NCI-H446 treated with DMSO at 0.1 percent for 48 hours (cell line): ENCODE measurements around the gene HMGXB4.

Experiments
- DNase-seq: peaks from one replicate; lab custom pipeline; 2025; lab: John Stamatoyannopoulos, UW

Gene HMGXB4

DNA sequence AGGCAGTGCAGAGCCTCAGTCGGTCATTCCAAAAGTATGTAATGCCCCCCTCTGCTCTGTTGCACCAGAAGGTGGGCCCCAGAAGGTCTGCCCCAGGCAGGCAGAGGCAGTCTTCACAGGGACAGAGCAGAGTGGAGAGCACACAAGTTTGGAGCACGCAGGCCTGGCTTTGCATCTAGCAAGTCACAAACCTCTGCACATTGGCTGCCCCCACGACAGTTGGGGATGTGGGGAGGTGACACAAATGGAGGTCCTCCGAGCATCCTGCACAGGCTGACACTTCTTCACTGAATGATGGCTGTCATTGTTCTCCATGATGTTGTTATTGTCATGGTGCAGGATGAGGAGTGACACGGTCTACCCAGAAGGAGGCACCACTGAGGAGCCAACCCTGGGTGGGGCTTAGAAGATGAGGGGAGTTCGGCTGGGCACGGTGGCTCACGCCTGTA lies 54.3 kb downstream of the HMGXB4 start:
- no peak for DNase-seq

DNA sequence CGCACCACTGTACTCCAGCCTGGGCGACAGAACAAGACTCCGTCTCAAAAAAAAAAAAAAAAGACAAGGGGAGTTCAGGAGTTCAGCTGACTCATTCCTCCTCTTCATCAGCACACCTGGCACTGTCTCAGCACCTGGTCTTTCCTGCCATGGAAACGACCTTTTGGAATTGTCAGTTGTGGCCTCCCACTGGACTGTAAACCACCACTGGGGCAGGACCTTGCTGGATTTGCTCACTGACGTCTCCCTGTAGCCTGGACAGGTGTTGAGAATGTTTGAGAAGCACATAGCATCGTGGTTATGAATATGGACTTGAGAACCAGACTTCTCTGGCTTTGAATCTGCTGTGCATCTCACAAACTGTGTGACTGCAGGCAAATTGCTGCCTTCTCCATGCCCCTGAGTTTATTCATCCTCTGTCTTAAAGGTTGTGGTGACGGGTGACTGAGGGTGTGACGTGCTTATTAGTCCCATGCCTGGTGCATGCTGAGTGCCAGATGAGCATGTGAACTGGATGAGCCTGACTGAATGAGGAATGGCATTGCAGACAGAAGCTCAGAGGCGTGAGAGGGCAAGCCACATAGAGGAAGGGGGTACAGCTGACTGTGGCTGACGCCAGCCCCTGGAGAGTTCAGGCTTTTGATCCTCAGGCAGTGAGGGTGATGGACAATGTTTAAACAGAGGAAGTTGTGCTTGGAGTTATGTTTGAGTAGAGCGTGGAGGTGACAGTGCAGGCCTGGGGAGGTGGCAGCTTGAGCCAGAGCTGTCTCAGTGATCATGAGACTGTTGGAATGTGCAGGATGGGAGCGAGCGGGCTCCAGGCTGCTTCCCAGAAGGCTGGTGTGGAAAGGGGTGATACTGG lies 55.1 kb downstream of the HMGXB4 start:
- DNase-seq = no peak

DNA sequence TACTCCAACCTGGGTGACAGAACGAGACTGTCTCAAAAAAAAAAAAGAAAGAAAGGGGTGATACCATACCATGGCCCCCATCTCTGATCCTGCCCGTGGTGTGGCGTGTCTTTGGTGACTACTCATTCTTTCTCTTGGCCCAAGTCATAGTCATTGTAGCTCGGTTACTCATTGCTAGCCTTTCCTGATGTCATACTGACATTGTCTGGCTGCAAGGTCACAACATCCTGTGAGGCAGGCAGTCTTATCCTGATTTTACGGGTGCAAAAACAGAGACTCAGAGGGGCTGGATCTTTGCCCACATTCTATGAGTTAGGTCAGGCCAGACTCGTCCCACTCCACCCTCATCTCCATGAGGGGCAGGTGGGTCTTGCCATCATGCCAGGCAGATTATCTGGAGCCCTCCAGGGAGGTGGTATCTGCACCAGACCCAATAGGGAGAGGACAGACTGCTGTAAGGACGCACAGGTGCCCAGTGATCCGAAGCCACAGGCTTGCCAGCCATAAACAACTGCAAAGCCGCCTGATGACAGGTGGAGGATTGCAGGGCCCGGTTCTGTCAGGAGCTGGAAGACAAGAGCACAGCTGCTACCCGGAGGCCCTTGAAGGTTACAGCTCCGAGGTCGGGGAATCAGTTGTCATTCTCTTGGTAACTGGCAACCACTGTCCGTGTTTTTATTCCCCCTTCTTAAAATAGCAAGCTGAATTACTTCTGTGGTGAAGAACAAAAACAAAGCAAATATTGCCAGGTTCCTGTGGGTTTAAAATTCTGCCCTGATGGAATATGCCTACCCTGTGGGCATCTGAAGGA lies 56.2 kb downstream of the HMGXB4 start:
- DNase-seq = no peak

DNA sequence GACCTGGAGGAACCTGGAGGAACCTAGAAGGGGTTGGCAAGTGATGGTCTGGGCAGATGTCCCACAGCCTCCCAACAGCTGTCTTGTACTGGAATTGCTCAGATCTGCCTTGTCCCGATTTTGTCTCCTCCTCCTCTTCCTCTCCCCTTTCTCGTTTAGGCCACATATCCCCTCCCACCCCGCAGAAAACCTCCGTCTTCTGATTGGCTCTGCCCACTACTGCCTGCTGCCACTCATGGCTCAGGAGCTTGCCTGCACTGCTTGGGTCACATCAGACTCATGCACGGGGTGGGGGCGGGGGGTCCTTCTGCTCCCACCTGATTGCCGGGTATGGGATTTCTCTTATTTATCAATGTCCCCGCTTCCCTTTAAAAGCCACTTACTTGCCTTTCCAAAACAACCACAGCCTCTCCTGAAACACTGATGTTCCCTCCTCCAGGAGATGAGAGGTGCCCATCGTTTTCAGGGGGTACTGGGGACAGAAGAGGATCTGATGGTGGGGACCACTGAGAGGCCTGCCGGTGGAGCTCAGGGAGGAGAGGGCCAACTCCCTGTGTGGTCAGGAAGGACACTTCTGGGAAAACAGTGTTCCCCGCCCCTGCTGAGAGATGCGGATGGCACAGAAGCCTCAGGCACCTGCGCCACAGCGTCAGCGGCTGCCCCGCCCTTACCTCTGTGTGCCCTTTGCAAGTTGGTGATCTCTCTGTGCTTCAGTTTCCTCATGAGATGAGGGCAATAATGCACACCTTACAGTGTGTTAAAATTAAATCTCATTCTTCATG lies 57.1 kb downstream of the HMGXB4 start:
- DNase-seq = no peak

DNA sequence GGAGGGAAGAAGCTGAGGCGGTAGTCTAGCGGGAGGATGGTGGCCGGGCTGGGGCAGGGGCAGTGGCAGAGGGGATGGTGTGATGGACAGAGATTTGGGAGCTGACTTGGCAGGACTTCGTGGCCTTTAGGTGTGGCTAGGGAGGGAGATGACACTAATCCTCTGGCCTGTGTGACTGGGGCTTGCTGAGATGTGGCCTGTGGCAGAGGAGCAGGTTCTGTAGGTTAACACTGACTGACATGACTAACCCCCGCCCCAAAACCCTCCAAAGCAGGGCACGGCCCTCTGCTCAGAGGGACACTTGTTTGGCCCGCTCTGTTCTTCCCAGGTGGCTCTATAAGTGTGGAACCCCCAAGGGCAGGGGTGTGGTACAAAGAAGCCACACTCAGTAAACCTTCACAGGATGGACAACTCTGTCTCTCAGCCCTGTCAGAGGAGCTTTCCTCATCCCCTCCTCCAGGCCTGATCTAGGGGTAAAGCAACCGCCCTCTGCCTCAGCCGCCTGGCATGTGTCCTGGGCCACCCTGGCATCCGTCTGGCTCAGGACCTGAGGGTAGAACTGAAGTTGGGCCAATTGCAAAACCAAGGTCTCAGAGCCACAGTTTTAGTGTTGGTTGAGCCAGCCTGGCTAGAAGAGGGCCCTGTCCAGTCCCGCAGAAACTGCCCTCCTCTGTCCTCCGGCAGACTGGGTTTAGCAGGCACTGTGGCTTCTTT lies 58.0 kb downstream of the HMGXB4 start:
- no peak for DNase-seq

DNA sequence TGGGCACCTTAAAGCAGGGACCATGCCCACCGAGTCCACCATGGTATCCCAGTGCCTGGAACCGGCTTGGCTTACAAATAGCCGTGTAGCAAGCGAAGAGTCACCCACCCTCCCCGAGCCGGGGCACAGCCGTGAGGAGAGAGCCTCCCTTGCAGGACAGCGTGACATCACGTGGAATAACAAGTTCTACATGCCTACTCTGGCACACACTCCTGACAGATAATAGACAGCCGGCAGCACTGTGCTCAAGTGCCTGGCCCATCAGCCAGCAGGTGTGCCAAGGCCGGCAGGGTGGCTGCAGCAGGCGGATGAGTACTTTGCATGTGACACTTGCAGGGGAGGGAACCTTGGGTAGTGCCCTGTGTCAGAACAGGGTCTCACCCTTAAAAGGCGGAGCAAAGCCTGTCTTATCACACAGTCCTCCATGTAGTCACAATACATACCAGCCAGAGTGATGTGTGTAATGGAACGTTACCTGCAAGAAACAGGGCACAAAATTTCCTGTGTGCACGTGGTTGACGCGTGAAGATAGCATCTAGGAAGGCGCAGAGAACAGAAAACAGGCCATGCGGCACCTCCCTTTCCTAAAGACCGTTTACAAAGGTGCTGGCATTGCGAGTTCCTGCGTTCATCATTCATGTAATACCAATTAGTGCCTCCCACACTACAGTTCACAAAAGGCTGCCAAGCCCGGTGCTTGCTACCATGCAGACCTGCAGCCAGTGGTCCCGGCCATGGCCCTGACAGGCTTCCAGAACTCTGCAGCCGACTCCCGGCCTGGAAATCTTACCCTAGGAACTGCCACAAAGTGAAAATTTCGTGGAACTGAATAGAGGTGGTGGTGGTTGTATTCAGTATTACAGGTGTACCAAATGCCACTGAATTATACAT lies 58.8 kb downstream of the HMGXB4 start:
- DNase-seq = no peak

DNA sequence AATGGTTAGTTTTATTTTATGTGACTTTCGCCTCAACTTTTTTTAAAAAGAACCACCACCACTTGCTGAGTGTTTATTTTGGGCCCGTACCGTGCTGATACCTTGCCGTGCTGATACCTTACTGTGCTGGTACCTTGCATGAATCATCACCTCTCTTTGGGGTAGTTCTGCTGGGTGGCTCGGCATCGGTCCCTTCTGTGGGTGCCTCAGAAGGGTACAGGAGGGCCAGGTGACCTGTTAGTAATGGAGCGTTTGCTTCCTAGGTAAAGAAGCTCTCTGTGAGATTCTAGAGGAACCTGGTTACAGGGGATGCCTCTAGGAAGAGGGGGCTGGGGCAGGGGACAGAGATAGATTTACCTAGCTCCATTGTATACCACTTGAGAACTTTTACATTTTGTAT lies 59.5 kb downstream of the HMGXB4 start:
- no peak for DNase-seq

DNA sequence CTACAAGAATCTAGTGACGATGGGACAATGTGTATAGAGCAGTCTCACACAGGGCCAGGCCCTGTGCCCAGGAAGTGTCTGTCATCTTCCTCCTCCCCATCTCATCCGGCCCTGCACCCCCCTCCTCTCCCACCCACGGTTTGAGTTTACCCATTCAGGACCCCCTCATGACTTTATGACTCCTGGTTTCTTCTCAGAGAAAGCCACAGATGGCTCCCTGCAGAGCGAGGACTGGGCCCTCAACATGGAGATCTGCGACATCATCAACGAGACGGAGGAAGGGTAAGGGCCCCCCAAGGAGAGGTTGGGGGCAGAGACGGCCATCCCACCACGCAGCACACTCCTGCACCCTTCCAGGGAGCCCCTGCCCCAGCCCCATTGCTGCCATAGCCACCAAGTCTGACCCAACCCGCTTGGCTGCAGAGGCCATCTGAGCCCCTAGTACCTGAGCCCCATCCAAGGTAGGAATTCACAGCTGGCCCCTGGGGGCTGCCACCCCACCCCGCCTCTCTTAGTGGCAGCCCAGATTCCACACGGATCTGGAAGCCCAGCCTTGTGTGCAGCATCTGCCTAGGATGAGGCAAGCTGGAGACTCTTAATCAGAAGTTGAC lies 60.5 kb downstream of the HMGXB4 start:
- no peak for DNase-seq

DNA sequence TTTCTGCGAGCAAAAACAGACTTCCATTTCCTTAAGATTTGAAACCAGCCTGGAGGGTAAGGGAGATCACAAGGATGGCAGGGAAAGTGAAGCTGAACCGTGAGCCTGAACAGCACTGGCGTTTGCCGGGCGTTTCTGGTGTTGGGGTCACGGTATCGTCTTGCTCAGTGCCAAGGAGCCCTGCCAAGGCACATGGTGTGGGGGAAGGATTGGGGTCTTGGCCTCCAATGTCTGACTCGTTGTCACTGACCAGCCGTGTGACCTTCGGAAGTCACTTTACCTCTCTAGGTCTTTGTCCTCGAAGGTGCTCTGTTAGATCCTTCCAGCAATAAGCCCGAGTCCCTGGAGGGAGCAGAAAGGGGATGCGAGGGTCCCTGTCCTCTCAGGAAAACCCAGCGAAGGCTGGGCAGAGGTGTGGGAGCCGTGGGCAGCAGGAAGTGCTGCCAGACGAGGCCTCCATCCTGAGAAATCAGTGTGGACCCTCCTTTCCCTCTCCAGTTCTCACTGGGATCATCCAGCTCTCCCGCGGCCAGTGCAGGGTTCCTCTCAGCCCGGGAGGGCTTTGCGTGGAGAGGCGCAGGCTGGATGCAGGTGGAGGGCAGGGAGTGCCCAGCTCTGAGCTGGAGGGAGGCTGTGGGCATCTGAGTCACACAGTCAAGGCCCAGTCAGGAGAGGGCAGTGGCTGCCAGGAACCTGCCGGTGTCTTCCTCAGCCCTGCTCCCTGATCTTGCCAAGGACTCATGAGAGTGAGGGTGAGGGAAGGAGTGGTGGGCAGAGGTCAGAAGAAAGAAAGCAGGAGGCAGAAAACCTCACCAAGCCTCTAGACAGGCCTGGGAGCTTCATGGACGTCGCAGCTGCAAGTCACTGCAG lies 61.3 kb downstream of the HMGXB4 start:
- DNase-seq = no peak

DNA sequence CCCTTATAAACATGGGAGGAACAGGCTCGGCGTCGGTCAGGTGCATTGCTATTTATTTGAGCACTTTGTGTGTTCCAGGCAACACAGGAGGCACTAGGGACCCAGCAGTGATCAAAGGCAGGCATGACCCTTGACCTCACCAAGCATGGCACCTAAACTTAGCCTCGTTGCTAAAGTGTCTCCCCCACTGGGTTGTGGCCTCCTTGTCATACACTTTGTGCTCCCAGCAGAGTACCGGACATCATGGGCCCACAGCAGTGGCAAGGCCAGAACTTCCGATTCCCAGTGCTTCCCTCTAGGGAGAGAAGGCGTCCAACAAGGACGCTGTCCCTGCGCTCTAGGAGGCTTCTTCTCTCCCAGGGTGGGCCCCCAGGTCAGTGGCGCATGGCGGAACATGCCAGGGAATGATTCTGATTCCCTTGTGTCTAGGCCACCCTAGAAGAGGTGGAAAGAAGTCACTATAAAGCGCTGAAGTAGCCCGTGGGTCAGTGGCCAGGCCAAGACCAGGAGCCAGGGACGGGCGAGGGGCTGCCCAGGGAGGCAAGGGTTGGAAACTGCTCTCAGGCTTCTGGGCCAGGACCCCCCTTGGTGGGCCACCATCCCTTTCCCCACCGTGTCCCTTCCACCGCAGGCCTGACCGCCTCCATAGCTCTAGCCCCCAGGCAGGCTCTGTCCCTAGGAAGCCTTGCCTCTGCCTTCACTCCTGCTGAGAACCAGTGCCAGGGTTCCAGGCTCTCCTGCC lies 62.1 kb downstream of the HMGXB4 start:
- no peak for DNase-seq

DNA sequence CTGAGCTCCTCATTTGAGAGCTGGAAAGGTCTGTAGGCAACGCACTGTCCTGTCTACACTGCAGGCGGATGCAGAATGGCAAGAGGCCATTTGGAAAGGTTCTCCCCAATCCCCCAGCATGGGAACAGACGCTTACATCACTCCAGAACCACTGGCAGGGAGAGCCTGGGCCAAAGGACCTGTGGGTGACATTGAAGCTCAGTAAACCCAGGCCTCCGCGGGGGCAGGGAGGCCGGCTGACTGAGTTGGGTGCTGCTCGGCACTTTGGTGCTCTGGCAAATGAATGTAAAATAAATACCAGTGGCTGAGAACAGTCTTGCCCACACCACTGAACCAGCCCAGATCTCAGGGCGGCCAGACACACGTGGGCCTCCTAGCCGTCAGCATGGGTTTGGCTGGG lies 64.8 kb downstream of the HMGXB4 start:
- DNase-seq = no peak

DNA sequence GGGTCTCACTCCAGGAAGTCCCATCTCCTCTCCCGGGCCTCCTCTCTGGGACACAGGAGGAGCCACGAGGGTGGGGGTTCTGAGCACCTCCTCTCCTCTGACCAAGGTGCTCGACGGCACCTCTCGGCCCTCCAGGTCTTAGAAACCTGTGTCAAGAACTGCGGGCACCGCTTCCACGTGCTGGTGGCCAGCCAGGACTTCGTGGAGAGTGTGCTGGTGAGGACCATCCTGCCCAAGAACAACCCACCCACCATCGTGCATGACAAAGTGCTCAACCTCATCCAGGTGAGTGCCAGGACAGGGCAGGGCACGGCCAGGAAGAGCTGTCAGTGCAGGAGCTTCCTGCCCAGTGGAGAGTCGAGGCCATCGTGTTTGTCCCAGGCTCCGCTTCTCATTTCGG lies 65.6 kb downstream of the HMGXB4 start:
- no peak for DNase-seq

DNA sequence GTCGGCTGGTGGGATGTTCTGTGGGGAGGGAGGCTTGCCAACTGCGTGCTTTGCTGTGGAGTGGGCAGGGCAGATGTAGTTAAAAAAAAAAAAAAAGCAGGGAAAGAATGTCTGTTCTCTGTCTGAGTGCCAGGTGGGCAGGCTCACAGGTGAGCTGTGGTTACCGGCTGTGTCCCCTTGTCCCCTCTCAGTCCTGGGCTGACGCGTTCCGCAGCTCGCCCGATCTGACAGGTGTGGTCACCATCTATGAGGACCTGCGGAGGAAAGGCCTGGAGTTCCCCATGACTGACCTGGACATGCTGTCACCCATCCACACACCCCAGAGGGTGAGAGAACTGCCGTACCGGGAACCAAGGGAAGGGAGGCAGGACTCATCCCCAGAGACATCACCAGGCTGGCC lies 66.0 kb downstream of the HMGXB4 start:
- no peak for DNase-seq

DNA sequence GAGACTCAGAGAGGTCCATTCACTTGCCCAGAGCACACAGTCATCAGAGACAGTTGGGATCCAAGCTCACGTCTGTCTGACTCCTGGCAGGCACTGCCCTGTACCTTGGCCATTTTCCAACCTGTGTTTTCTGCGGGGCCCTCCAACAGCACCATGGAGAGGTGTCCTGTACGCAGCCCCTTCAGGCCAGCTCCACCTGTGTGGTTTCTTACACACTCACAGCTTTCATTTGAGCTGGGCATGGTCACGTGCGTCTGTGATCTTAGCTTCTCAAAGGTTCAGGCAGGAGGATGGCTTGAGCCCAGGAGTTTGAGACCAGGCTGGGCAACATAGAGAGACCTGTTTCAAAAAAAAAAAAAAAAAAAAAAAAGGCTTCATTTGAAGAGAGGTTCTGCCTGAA lies 66.8 kb downstream of the HMGXB4 start:
- DNase-seq = no peak

DNA sequence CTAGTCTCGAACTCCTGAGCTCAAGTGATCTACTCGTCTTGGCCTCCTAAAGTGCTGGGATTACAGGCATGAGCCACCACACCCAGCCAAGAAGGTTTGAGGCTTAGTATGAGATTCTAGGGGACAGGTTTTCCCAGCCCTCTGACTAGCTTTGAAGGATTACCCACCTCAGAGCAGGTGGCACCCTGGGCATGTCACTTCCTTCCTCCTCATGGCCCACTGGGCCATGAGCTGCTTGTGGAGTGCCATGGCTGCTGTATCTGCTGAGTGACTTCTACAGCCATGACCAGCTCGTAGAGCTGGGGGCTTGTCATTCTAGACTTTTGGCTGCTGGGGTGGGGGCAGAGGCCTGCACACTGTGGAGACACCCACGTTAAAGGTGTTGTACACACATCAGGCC lies 67.5 kb downstream of the HMGXB4 start:
- DNase-seq = no peak

DNA sequence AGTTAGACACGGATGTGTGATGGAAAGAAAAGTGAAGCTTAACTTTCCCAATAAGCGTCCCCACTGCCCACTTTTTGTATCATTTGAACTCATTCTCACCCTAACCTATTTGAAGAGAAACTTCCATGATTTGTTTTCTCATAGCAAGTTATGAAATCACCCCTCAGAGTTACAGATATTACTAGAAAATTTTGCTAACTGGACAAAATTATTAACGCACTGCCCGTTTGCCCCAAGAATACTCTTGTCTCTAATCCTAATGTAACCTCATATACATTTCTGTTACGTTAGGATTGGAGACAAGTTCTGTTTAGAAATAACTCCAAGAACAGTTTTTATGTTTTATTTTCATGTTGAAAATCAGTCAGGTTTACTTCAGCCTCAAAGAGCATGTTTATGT lies 67.9 kb downstream of the HMGXB4 start:
- DNase-seq = no peak

DNA sequence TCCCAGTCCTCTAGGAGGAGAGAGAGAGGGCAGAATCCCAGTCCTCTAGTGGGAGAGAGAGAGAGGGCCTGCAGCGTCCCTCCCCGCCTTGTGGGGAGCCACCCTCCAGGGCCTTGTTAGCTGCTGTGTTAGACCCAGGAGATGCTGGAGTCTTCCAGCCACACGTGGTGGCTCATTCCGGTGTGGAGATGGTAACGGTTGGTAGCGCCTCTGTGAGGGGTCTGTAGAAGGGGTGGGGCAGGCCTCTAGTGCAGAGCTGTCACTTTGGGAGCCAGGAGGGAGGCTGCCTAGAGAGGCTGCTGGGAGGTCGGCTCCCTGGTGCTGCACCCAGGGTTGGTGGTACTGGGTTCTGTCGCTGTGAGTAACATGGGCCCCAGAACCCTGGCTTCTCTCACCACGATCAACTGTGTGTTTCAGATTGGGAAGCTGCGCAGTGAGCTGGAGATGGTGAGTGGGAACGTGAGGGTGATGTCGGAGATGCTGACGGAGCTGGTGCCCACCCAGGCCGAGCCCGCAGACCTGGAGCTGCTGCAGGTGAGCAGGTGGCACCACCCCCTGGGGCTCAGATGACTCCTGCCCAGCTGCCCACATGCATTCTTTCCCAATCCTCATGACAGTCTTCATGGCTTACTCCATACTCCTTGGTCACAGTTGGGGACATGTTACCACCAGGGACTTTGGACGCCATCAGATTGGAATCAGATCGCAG lies 69.7 kb downstream of the HMGXB4 start:
- DNase-seq = no peak
